Pancreas (tissue), 10 donors: ENCODE data around the gene PTRH2. TPM values are rescaled to one million over a fixed set of nuclear protein-coding genes. Genes with fewer than 3 reads are reported as not detected.
"Not testable (repeated sequence)": the region's sequence is repeated elsewhere in the genome, so short reads cannot be mapped to it uniquely, and the experiment has no call there.

Experiments used
- ATAC-seq, 4 donors: fragments of 200-7000 bp; cut with Tn5 transposase; one replicate each; pipeline versions ENCODE4 v1.8.0 to v1.9.1; 2020; ENCODE audit warnings: mild to moderate bottlenecking in 4 of 4, moderate library complexity in 4 of 4
- DNase-seq, 6 donors: peaks; one replicate each; pipeline ENCODE4 v3.0.0-alpha.2; 2020
- FAIRE-seq: peaks from 2 replicates; lab custom pipeline; 2012; peaks lifted over from hg19 to GRCh38; lab: Jason Lieb, UNC
- H3K27ac ChIP-seq, 4 donors: fragments of 200-600 bp; sonication (generic); 1 replicate in 3 of 4; 2 replicates in 1 of 4; pipeline versions ENCODE4 v1.5.0 to v1.8.0; 2020
- H3K27me3 ChIP-seq, 4 donors: fragments of 200-600 bp; one replicate each; pipeline ENCODE4 v1.8.0; 2021
- H3K36me3 ChIP-seq, 3 donors: fragments of 200-600 bp; sonication (generic) in 1 of 3; one replicate each; pipeline versions ENCODE4 v1.5.0 to v1.8.0; 2020 to 2021
- H3K4me1 ChIP-seq, 3 donors: fragments of 200-600 bp; one replicate each; pipeline ENCODE4 v1.8.0; 2021
- H3K4me3 ChIP-seq, 4 donors: fragments of 200-600 bp; sonication (generic) in 2 of 4; one replicate each; pipeline versions ENCODE4 v1.5.0 to v1.8.0; 2020 to 2021
- H3K9me3 ChIP-seq, 4 donors: fragments of 200-600 bp; one replicate each; pipeline ENCODE4 v1.8.0; 2021
- WGBS, 2 donors: extraction: QIAGEN DNeasy Blood & Tissue Kit; methylation state at CpG; one replicate each; pipeline ENCODE4 v1.1.7; 2013; 5-methylcytosine and 5-hydroxymethylcytosine counted together
- intact Hi-C, 3 donors: fragments of 100-400 bp; cut with DNase I; formaldehyde crosslinking; loops; one replicate each; pipeline versions ENCODE4 v1.11.1 to v1.14.2; 2022
- polyA plus RNA-seq, 2 donors: library from polyadenylated mRNA; stranded (reverse); fragments of 200-250 nt; gene quantifications; one replicate each; pipeline ENCODE4 v1.2.3, GENCODE V29; 2013
- total RNA-seq, 6 donors: library from RNA; stranded (reverse); fragmentation: NEBNext Ultra II Directional in 4 of 6; extraction: Animal tissue kit (Norgen Biotek cat#: 25700) in 4 of 6; gene quantifications; one replicate each; pipeline versions ENCODE4 v1.2.1 to v1.2.4, GENCODE V29; 2021 to 2023
- TF ChIP-seq, protein P1 (sequence below), 4 donors: fragments of 200-600 bp; sonication (generic) in 3 of 4; IDR thresholded peaks; one replicate each; pipeline versions ENCODE4 v1.5.0 to v1.8.0; 2021; ENCODE audit warnings: antibody characterized with exemption in 4 of 4
- donor health status: healthy with polysubstance abuse.
- donor health status: DM: no; HTN: no; CAD: no; lungs with moderate emphysema.
- donor health status: DM: no; HTN: no; CAD: no.
- donor health status: control.
- donor health status: control.
- donor health status: Bipolar disorder and iron deficiency.
- donor health status: DM: yes; HTN: yes; CAD: no.
- donor health status: DM: no; HTN: no; CAD: no.
- donor health status: DM: no; HTN: no; CAD: no.
- donor health status: DM: yes; HTN: yes; CAD: no.

The PTRH2 gene
- total and polyA plus RNA-seq, 8 donors = 5.5 to 23.8 (median 9.5) TPM

- TF ChIP-seq, protein P1, sequence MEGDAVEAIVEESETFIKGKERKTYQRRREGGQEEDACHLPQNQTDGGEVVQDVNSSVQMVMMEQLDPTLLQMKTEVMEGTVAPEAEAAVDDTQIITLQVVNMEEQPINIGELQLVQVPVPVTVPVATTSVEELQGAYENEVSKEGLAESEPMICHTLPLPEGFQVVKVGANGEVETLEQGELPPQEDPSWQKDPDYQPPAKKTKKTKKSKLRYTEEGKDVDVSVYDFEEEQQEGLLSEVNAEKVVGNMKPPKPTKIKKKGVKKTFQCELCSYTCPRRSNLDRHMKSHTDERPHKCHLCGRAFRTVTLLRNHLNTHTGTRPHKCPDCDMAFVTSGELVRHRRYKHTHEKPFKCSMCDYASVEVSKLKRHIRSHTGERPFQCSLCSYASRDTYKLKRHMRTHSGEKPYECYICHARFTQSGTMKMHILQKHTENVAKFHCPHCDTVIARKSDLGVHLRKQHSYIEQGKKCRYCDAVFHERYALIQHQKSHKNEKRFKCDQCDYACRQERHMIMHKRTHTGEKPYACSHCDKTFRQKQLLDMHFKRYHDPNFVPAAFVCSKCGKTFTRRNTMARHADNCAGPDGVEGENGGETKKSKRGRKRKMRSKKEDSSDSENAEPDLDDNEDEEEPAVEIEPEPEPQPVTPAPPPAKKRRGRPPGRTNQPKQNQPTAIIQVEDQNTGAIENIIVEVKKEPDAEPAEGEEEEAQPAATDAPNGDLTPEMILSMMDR (IDR thresholded peaks at IDR 0.05) = no peak
- peaks cover 0 to 5% (median 0%) of the 10 kb centered on the region in 3 donors for H3K4me1 ChIP-seq
- no peaks in the 10 kb centered on the region for H3K9me3 ChIP-seq
- WGBS, 2 donors = 86 to 87% methylated on average over 5 of the region's 5 CpGs
- peaks cover 0 to 82% (median 22%) of the 10 kb centered on the region in 3 donors for H3K36me3 ChIP-seq
- H3K27ac ChIP-seq = no peak overlapping the region
- FAIRE-seq = no peak
- intact Hi-C loops = no loop called here
- H3K4me3 ChIP-seq = no peak overlapping the region
- H3K27me3 ChIP-seq = no peaks in the 10 kb centered on the region
- no peak for DNase-seq
- ATAC-seq = no peak
Measured at GRCh38 chr17:59666235-59666634, 41.0 kb downstream of the PTRH2 start.

- not testable (repeated sequence) for FAIRE-seq
Measured at GRCh38 chr17:59656624-59657023, 50.6 kb downstream of the PTRH2 start.

DNA sequence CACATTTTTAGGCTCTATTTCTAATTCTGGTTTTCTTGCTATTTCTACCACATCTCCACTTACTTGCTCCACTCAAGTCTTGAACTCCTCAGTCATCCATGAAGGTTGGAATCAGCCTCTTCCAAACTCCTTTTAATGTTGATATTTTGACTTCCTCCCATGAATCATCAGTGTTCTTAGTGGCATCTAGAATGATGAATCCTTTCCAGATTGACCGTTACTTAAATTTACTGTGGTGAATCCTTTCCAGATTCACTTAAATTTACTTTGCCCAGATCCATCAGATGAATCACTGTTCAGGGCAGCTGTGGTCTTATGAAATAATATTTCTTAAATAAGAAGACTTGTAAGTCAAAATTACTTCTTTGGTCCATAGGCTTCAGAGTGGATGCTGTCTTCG lies 55.1 kb downstream of the PTRH2 start:
- TF ChIP-seq, protein P1 (IDR thresholded peaks at IDR 0.05) = no peak

More at GRCh38 chr17:59656624-59657023, 50.6 kb downstream of the PTRH2 start:
- H3K9me3 ChIP-seq, intact Hi-C loops, DNase-seq, H3K27me3 ChIP-seq, H3K4me1 ChIP-seq, H3K4me3 ChIP-seq, H3K27ac ChIP-seq, ATAC-seq: not testable (repeated sequence)
- WGBS, 2 donors = 88 to 96% methylated on average over 7 of the region's 7 CpGs
- H3K36me3 ChIP-seq = peaks cover 0 to 72% (median 28%) of the 10 kb centered on the region in 3 donors

GRCh38 chr17:59651346-59651745 lies 55.9 kb downstream of the PTRH2 start:
- no peak for FAIRE-seq
- no peaks in the 10 kb centered on the region for H3K27me3 ChIP-seq
- H3K4me3 ChIP-seq = no peak overlapping the region
- H3K27ac ChIP-seq = no peak overlapping the region
- intact Hi-C loops = no loop called here
- no peak for DNase-seq
- no peak for ATAC-seq
- H3K36me3 ChIP-seq = peaks cover 0 to 63% (median 18%) of the 10 kb centered on the region in 3 donors
- no peaks in the 10 kb centered on the region for H3K4me1 ChIP-seq
- TF ChIP-seq, protein P1 (IDR thresholded peaks at IDR 0.05) = no peak
- no peaks in the 10 kb centered on the region for H3K9me3 ChIP-seq

More for the DNA sequence above, 55.1 kb downstream of the PTRH2 start:
- DNase-seq (no peak), FAIRE-seq (no peak), ATAC-seq (no peak)
- WGBS, 2 donors = 99 to 100% methylated on average over 2 of the region's 2 CpGs
- H3K27ac ChIP-seq = no peak overlapping the region
- peaks cover 0 to 66% (median 22%) of the 10 kb centered on the region in 3 donors for H3K36me3 ChIP-seq
- H3K4me1 ChIP-seq = no peaks in the 10 kb centered on the region
- no peaks in the 10 kb centered on the region for H3K9me3 ChIP-seq
- intact Hi-C loops = no loop called here
- H3K4me3 ChIP-seq = no peak overlapping the region
- H3K27me3 ChIP-seq = no peaks in the 10 kb centered on the region

DNA sequence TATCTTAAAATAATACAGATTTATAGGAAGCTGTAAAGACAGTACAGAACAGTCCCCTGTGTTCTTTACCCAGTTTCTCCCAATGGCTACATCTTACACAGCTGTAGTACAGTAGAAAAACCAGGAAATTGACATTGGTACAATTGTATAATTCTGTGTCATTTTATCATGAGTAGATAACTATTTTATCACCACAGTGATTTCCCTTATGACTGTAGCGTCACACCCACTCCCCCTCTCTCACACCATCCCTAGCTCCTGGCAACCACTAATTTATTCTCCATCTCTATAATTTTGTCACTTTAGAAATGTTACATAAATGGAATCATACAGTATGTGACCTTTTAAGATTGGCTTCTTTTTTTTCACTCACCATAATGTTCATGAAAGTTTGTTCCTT lies 56.6 kb downstream of the PTRH2 start:
- intact Hi-C loops = no loop called here
- DNase-seq (no peak), FAIRE-seq (no peak), ATAC-seq (no peak)
- H3K9me3 ChIP-seq = no peaks in the 10 kb centered on the region
- H3K4me1 ChIP-seq = no peaks in the 10 kb centered on the region
- TF ChIP-seq, protein P1 (IDR thresholded peaks at IDR 0.05) = no peak
- peaks cover 0 to 56% (median 18%) of the 10 kb centered on the region in 3 donors for H3K36me3 ChIP-seq
- no peak overlapping the region for H3K27ac ChIP-seq
- H3K27me3 ChIP-seq = no peaks in the 10 kb centered on the region
- WGBS, 2 donors = 87 to 97% methylated on average over 1 of the region's 1 CpG
- H3K4me3 ChIP-seq = no peak overlapping the region
